KBM-7 (cell line): ENCODE results near the gene TPRG1.
A peak's percentile ranks its signal among the peaks of the same experiment; 100 is the strongest.

ENCODE experiments used
- DNase-seq: peaks from one replicate; pipeline ENCODE4 v3.0.0-alpha.2; 2015
- in situ Hi-C: fragments of 300-500 bp; cut with MboI; formaldehyde crosslinking; loops from 2 replicates; pipeline ENCODE4 v1.14.3; 2020; ENCODE audit warnings: low sequenced_read_pairs, low pct_unique_long_range_greater_than_20kb, mixed read lengths

TPRG1 gene

GRCh38 chr3:189270248-189270832, 98.6 kb downstream of the TPRG1 start:
- in situ Hi-C loops: loop anchor here (25.0 kb wide), 1 partner anchor 667 kb away; no protein-coding TSS in a partner anchor
- peak; percentile 21 for DNase-seq

- in situ Hi-C loops: loop anchor here (25.0 kb wide), 1 partner anchor 665 kb away; no protein-coding TSS in a partner anchor
- peak; percentile 12 for DNase-seq
Measured at GRCh38 chr3:189272500-189273119, 100.8 kb downstream of the TPRG1 start.

GRCh38 chr3:189273736-189274135, 102.0 kb downstream of the TPRG1 start:
- in situ Hi-C loops: loop anchor here (25.0 kb wide), 1 partner anchor 664 kb away; no protein-coding TSS in a partner anchor
- no peak for DNase-seq

- in situ Hi-C loops: no loop called here
Measured at GRCh38 chr3:189275182-189275581, 103.4 kb downstream of the TPRG1 start.

GRCh38 chr3:189275852-189276251, 104.1 kb downstream of the TPRG1 start:
- in situ Hi-C loops: no loop called here
- DNase-seq: no peak

More at GRCh38 chr3:189275182-189275581, 103.4 kb downstream of the TPRG1 start:
- DNase-seq: no peak

GRCh38 chr3:189276444-189277219, 104.9 kb downstream of the TPRG1 start:
- in situ Hi-C loops: no loop called here
- DNase-seq: peak; percentile 61

GRCh38 chr3:189277711-189278110, 105.9 kb downstream of the TPRG1 start:
- DNase-seq: no peak
- in situ Hi-C loops: no loop called here

- DNase-seq: no peak
- in situ Hi-C loops: no loop called here
Measured at GRCh38 chr3:189278221-189278620, 106.5 kb downstream of the TPRG1 start.

GRCh38 chr3:189282189-189282588, 110.4 kb downstream of the TPRG1 start:
- in situ Hi-C loops: no loop called here
- no peak for DNase-seq

- in situ Hi-C loops: no loop called here
- no peak for DNase-seq
Measured at GRCh38 chr3:189282741-189283140, 111.0 kb downstream of the TPRG1 start.

GRCh38 chr3:189286188-189286587, 114.4 kb downstream of the TPRG1 start:
- no peak for DNase-seq
- in situ Hi-C loops: no loop called here

- in situ Hi-C loops: no loop called here
- no peak for DNase-seq
Measured at GRCh38 chr3:189286916-189287315, 115.1 kb downstream of the TPRG1 start.

- in situ Hi-C loops: no loop called here
- no peak for DNase-seq
Measured at GRCh38 chr3:189288348-189289235, 116.8 kb downstream of the TPRG1 start.

- DNase-seq: no peak
- in situ Hi-C loops: no loop called here
Measured at GRCh38 chr3:189289251-189289650, 117.5 kb downstream of the TPRG1 start.

- in situ Hi-C loops: no loop called here
- no peak for DNase-seq
Measured at GRCh38 chr3:189292667-189293484, 121.1 kb downstream of the TPRG1 start.

- no peak for DNase-seq
- in situ Hi-C loops: no loop called here
Measured at GRCh38 chr3:189294649-189295048, 122.9 kb downstream of the TPRG1 start.

GRCh38 chr3:189295089-189295488, 123.3 kb downstream of the TPRG1 start:
- no peak for DNase-seq

GRCh38 chr3:189297932-189298331, 126.2 kb downstream of the TPRG1 start:
- no peak for DNase-seq
- in situ Hi-C loops: no loop called here

More at GRCh38 chr3:189295089-189295488, 123.3 kb downstream of the TPRG1 start:
- in situ Hi-C loops: no loop called here
